Gastrocnemius medialis (tissue), 4 donors: ENCODE results near the gene PLAAT2. TPM values are rescaled to one million over a fixed set of nuclear protein-coding genes. Genes with fewer than 3 reads are reported as not detected.

ENCODE experiments used
- ATAC-seq, 2 donors: fragments of 150-250 bp; one replicate each; pipeline ENCODE4 v1.9.1; 2016
- DNase-seq, 2 donors: peaks; one replicate each; pipeline ENCODE4 v3.0.0-alpha.2; 2019
- H3K27ac ChIP-seq, 4 donors: fragments of 200-600 bp; sonication (generic); 1 replicate in 1 of 4; 2 replicates in 3 of 4; pipeline ENCODE4 v1.5.1; 2016 to 2018; ENCODE audit warnings: mild to moderate bottlenecking in 2 of 4, moderate library complexity in 1 of 4
- H3K27me3 ChIP-seq, 3 donors: fragments of 200-600 bp; sonication (generic) in 2 of 3; 1 replicate in 1 of 3; 2 replicates in 2 of 3; pipeline versions ENCODE4 v1.5.1 to v1.6.0; 2016 to 2019; ENCODE audit warnings: mild to moderate bottlenecking in 1 of 3, moderate library complexity in 1 of 3
- H3K36me3 ChIP-seq, 2 donors: fragments of 200-600 bp; sonication (generic) in 1 of 2; one replicate each; pipeline ENCODE4 v1.5.1; 2017 to 2018
- H3K4me1 ChIP-seq, 2 donors: fragments of 200-600 bp; sonication (generic) in 1 of 2; one replicate each; pipeline ENCODE4 v1.5.1; 2016 to 2017; ENCODE audit warnings: mild to moderate bottlenecking in 2 of 2
- H3K4me3 ChIP-seq, 4 donors: fragments of 200-600 bp; sonication (generic) in 3 of 4; 1 replicate in 1 of 4; 2 replicates in 3 of 4; pipeline ENCODE4 v1.5.1; 2016 to 2019; ENCODE audit warnings: mild to moderate bottlenecking in 2 of 4
- H3K9me3 ChIP-seq, 3 donors: fragments of 200-600 bp; sonication (generic) in 2 of 3; 1 replicate in 1 of 3; 2 replicates in 2 of 3; pipeline ENCODE4 v1.5.1; 2016 to 2019
- CTCF ChIP-seq, 5 experiments: fragments of 450-650 bp in 3 of 5; fragments of 200-600 bp in 2 of 5; sonication (generic) in 2 of 5; IDR thresholded peaks in 4 of 5; conservative IDR thresholded peaks in 1 of 5; 1 replicate in 4 of 5; 2 replicates in 1 of 5; pipeline ENCODE4 v1.5.1; 2016 to 2019; ENCODE audit warnings: antibody characterized with exemption in 5 of 5, mild to moderate bottlenecking in 3 of 5, moderate library complexity in 3 of 5
- POLR2A ChIP-seq, 2 donors: fragments of 450-650 bp; IDR thresholded peaks; one replicate each; pipeline ENCODE4 v1.6.1; 2017; ENCODE audit warnings: antibody characterized with exemption in 2 of 2, mild to moderate bottlenecking in 2 of 2, moderate library complexity in 2 of 2
- in situ Hi-C, 4 donors: fragments of 200-750 bp; cut with MboI; loops; one replicate each; pipeline versions ENCODE4 v1.15.0 to v1.8.0; 2017; ENCODE audit warnings: low sequenced_read_pairs in 4 of 4
- intact Hi-C: fragments of 100-400 bp; cut with DNase I; formaldehyde crosslinking; loops from one replicate; pipeline ENCODE4 v1.15.1; 2023; ENCODE audit warnings: low total_unique reads
- total RNA-seq, 4 donors: library from RNA; depleted of rRNA; stranded (reverse); fragments of >200 nt; gene quantifications; one replicate each; pipeline versions ENCODE4 v1.1.0 to v1.2.3, GENCODE V29; 2016

Gene PLAAT2
- total RNA-seq, 4 donors from 2014 or later = not detected

DNA sequence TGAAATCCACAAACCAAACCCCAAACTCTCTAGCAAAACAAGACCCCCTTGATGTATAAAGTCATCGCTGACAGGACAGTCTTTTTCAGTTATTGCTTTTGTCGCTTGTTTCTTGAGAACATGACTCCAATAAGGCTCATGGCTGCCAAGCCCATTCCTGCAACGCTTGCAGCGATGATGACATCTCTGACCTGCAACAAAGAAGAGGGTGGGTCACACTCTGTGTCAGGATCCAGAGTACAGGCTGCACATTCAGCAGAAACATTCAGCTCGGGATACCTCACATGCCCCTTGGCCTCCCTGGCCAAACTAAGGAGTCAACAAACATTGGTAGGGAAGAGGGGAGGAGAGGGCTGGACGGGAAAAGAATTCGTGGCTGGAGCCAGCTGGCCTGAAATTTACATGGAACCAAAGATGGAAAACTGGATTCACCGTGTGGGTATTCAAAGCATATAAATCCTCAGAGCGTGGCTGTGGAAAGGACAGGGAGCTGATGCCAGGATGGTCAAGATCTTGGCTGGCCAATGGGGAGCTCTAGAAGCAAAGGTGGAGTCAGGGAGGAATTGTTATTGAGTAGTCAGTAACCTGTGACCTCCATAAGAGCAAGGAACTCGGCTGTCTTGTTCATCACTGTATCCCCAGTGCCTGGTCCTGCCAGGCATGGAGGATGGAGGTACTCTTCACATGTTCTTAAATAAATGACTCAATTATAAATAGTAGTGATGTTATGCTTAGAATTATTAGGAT, 11.8 kb upstream of the PLAAT2 start:
- intact Hi-C loops = loop anchor here (2.0 kb wide), 2 partner anchors 36 to 64 kb away; no protein-coding TSS in a partner anchor
- peak overlapping the region; percentile 30 to 56 (median 48) for H3K4me3 ChIP-seq

GRCh38 chr11:63573881-63574855, 11.0 kb upstream of the PLAAT2 start:
- no peak for TF ChIP-seq POLR2A (IDR thresholded peaks at IDR 0.05)
- TF ChIP-seq CTCF (IDR thresholded peaks at IDR 0.05 in 4 of 5, conservative IDR thresholded peaks at IDR 0.05 in 1 of 5) = peak in 2 of 5 experiments; percentile 16 to 17
- intact Hi-C loops = loop anchor here (2.0 kb wide), 2 partner anchors 37 to 63 kb away; no protein-coding TSS in a partner anchor

More for the DNA sequence above, 11.8 kb upstream of the PLAAT2 start:
- TF ChIP-seq CTCF (IDR thresholded peaks at IDR 0.05 in 4 of 5, conservative IDR thresholded peaks at IDR 0.05 in 1 of 5) (no peak), POLR2A (IDR thresholded peaks at IDR 0.05) (no peak)
- no peaks in the 10 kb centered on the region for H3K27me3 ChIP-seq
- H3K27ac ChIP-seq = peak overlapping the region; percentile 66 to 91 (median 82)
- in situ Hi-C loops = no loop called here
- H3K36me3 ChIP-seq = peaks cover 0 to 2% of the 10 kb centered on the region in 2 donors
- ATAC-seq (peak; percentile 80 to 89), DNase-seq (peak; percentile 62 to 80)
- peaks cover 26 to 30% of the 10 kb centered on the region in 2 donors for H3K4me1 ChIP-seq
- H3K9me3 ChIP-seq = no peaks in the 10 kb centered on the region

DNA sequence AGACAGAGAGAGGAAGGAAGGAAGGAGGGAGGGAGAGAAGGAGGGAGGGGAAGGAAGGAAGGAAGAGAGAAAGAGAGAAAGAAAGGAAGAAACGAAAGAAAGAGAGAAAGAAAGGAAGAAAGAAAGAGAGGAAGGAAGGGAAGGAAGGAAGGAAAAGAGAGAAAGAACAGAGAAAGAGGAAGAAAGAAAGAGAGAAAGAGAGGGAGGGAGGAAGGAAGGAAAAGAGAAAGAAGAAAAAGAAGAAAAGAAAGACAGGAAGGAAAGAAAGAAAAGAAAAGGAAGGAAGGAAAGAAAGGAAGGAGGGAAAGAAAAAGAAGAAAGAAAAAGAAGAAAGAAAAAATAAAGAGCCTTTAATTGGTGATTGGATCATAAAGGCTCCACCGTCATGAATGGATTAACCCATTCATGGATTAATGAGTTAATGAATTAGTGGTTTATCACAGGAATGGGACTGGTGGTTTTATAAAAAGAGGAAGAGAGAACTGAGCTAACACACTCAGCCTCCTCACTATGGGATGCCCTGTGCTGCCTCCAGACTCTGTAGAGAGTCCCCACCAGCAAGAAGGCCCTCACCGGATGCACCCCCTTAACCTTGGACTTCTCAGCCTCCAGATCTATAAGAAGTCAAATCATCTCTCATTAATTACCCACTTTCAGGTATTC, 9.0 kb upstream of the PLAAT2 start:
- Histone ChIP-seq H3K36me3 (no peaks in the 10 kb centered on the region), H3K27ac (no peak overlapping the region), H3K4me1 (peaks cover 31 to 40% of the 10 kb centered on the region in 2 donors), H3K9me3 (no peaks in the 10 kb centered on the region), H3K27me3 (no peaks in the 10 kb centered on the region), H3K4me3 (no peak overlapping the region)
- ATAC-seq (no peak), DNase-seq (no peak)
- TF ChIP-seq POLR2A (IDR thresholded peaks at IDR 0.05) (no peak), CTCF (IDR thresholded peaks at IDR 0.05 in 4 of 5, conservative IDR thresholded peaks at IDR 0.05 in 1 of 5) (no peak)
- intact Hi-C loops (no loop called here), in situ Hi-C loops (no loop called here)

More at GRCh38 chr11:63573881-63574855, 11.0 kb upstream of the PLAAT2 start:
- Histone ChIP-seq H3K36me3 (no peaks in the 10 kb centered on the region), H3K27me3 (no peaks in the 10 kb centered on the region), H3K4me3 (peak overlapping the region; percentile 30 to 56 (median 48)), H3K27ac (peak overlapping the region; percentile 66 to 91 (median 82)), H3K9me3 (no peaks in the 10 kb centered on the region), H3K4me1 (peaks cover 26 to 30% of the 10 kb centered on the region in 2 donors)
- in situ Hi-C loops = no loop called here
- DNase-seq = peak; percentile 34 to 68
- peak; percentile 87 to 89 for ATAC-seq

- DNase-seq (no peak), ATAC-seq (no peak)
- TF ChIP-seq POLR2A (IDR thresholded peaks at IDR 0.05) (no peak), CTCF (IDR thresholded peaks at IDR 0.05 in 4 of 5, conservative IDR thresholded peaks at IDR 0.05 in 1 of 5) (no peak)
- intact Hi-C loops (no loop called here), in situ Hi-C loops (no loop called here)
- peaks cover 20 to 32% of the 10 kb centered on the region in 2 donors for H3K4me1 ChIP-seq
- H3K27ac ChIP-seq = no peak overlapping the region
- H3K36me3 ChIP-seq = no peaks in the 10 kb centered on the region
- no peak overlapping the region for H3K4me3 ChIP-seq
- no peaks in the 10 kb centered on the region for H3K9me3 ChIP-seq
- H3K27me3 ChIP-seq = no peaks in the 10 kb centered on the region
These were observed 6.4 kb upstream of the PLAAT2 start for GRCh38 chr11:63569570-63569969.
